Body of pancreas (tissue), 4 donors: ENCODE data around the gene PGAP2. TPM values are rescaled to one million over a fixed set of nuclear protein-coding genes. Genes with fewer than 3 reads are reported as not detected.

ENCODE experiments used
- ATAC-seq: fragments of 150-250 bp; one replicate; pipeline ENCODE4 v1.9.1; 2016
- DNase-seq, 4 donors: peaks; one replicate each; pipeline ENCODE4 v3.0.0-alpha.2; 2019
- H3K27ac ChIP-seq, 4 donors: fragments of 200-600 bp; sonication (generic); 1 replicate in 3 of 4; 2 replicates in 1 of 4; pipeline versions ENCODE4 v1.5.1 to v1.6.1; 2016 to 2019; ENCODE audit warnings: mild to moderate bottlenecking in 1 of 4, mixed read lengths in 1 of 4, moderate library complexity in 1 of 4
- H3K27me3 ChIP-seq, 2 donors: fragments of 200-600 bp; sonication (generic); one replicate each; pipeline ENCODE4 v1.6.0; 2016; ENCODE audit warnings: mild to moderate bottlenecking in 1 of 2
- H3K36me3 ChIP-seq, 2 donors: fragments of 200-600 bp; sonication (generic); replicated peaks in 1 of 2; 2 replicates each; pipeline ENCODE4 v1.5.1; 2016; ENCODE audit warnings: low read depth in 2 of 2; ENCODE audit not compliant: insufficient read depth in 1 of 2
- H3K4me1 ChIP-seq: fragments of 200-600 bp; sonication (generic); one replicate; pipeline ENCODE4 v1.6.0; 2016
- H3K4me3 ChIP-seq, 2 donors: fragments of 200-600 bp; sonication (generic); 1 replicate in 1 of 2; 2 replicates in 1 of 2; pipeline ENCODE4 v1.5.1; 2016 to 2019
- H3K9me3 ChIP-seq, 3 donors: fragments of 200-600 bp; sonication (generic); 1 replicate in 2 of 3; 2 replicates in 1 of 3; pipeline ENCODE4 v1.5.1; 2016
- CTCF ChIP-seq, 7 experiments: fragments of 450-650 bp in 4 of 7; fragments of 200-600 bp in 3 of 7; sonication (generic) in 3 of 7; IDR thresholded peaks; one replicate each; pipeline ENCODE4 v1.5.1; 2016 to 2019; ENCODE audit warnings: antibody characterized with exemption in 7 of 7
- POLR2A ChIP-seq, 3 donors: fragments of 450-650 bp; IDR thresholded peaks; one replicate each; pipeline ENCODE4 v1.6.1; 2016; ENCODE audit warnings: antibody characterized with exemption in 3 of 3, mild to moderate bottlenecking in 2 of 3
- WGBS, 2 donors: methylation state at CpG; one replicate each; pipeline ENCODE4 v1.1.5; 2017; 5-methylcytosine and 5-hydroxymethylcytosine counted together
- intact Hi-C: fragments of 100-400 bp; cut with DNase I; formaldehyde crosslinking; loops from one replicate; pipeline ENCODE4 v1.15.1; 2023
- total RNA-seq, 2 donors: library from RNA; depleted of rRNA; stranded (reverse); fragments of >200 nt; gene quantifications; one replicate each; pipeline ENCODE4 v1.1.0, GENCODE V29; 2016

The PGAP2 gene
- total RNA-seq, 2 donors from 2014 or later, result 21.5 to 24.1 TPM

- no peak overlapping the region for H3K27ac ChIP-seq
- WGBS, 2 donors, result 90 to 93% methylated on average over 4 of the region's 4 CpGs
- H3K27me3 ChIP-seq, result no peaks in the 10 kb centered on the region
- H3K36me3 ChIP-seq, result peaks cover 15 to 43% of the 10 kb centered on the region in 2 donors
- no peak for ATAC-seq
- no peaks in the 10 kb centered on the region for H3K9me3 ChIP-seq
- DNase-seq, result no peak
- TF ChIP-seq CTCF (IDR thresholded peaks at IDR 0.05), result no peak
- no peak for TF ChIP-seq POLR2A (IDR thresholded peaks at IDR 0.05)
- intact Hi-C loops, result loop anchor here (10.0 kb wide), 1 partner anchor 48 kb away; no protein-coding TSS in a partner anchor
- H3K4me3 ChIP-seq, result no peak overlapping the region
- no peaks in the 10 kb centered on the region for H3K4me1 ChIP-seq
Measured at GRCh38 chr11:3773180-3773579, 35.2 kb upstream of the PGAP2 start.

GRCh38 chr11:3775736-3776406, 32.5 kb upstream of the PGAP2 start:
- Histone ChIP-seq H3K27me3 (no peaks in the 10 kb centered on the region), H3K36me3 (peaks cover 19 to 35% of the 10 kb centered on the region in 2 donors), H3K4me3 (no peak overlapping the region), H3K27ac (no peak overlapping the region), H3K9me3 (no peaks in the 10 kb centered on the region), H3K4me1 (no peaks in the 10 kb centered on the region)
- intact Hi-C loops, result loop anchor here (10.0 kb wide), 1 partner anchor 51 kb away; no protein-coding TSS in a partner anchor
- no peak for TF ChIP-seq POLR2A (IDR thresholded peaks at IDR 0.05)
- no peak for TF ChIP-seq CTCF (IDR thresholded peaks at IDR 0.05)
- WGBS, 2 donors, result 77 to 90% methylated on average over 7 of the region's 7 CpGs
- ATAC-seq (no peak), DNase-seq (no peak)

- Histone ChIP-seq H3K27ac (peak overlapping the region in 1 of 4 donors; percentile 37), H3K9me3 (no peaks in the 10 kb centered on the region), H3K36me3 (peaks cover 9 to 11% of the 10 kb centered on the region in 2 donors), H3K4me1 (peaks cover 4% of the 10 kb centered on the region), H3K27me3 (no peaks in the 10 kb centered on the region), H3K4me3 (no peak overlapping the region)
- ATAC-seq (no peak), DNase-seq (no peak)
- intact Hi-C loops, result no loop called here
- WGBS, 2 donors, result 16% methylated on average over 2 of the region's 2 CpGs
- no peak for TF ChIP-seq CTCF (IDR thresholded peaks at IDR 0.05)
- TF ChIP-seq POLR2A (IDR thresholded peaks at IDR 0.05), result no peak
Measured at GRCh38 chr11:3781423-3781822, 26.9 kb upstream of the PGAP2 start.

GRCh38 chr11:3782963-3783362, 25.4 kb upstream of the PGAP2 start:
- no peak for ATAC-seq
- TF ChIP-seq POLR2A (IDR thresholded peaks at IDR 0.05) (no peak), CTCF (IDR thresholded peaks at IDR 0.05) (no peak)
- WGBS, 2 donors, result 82% methylated on average over 5 of the region's 5 CpGs

GRCh38 chr11:3783611-3784010, 24.7 kb upstream of the PGAP2 start:
- 79 to 97% methylated on average over 4 of the region's 4 CpGs for WGBS, 2 donors
- H3K27ac ChIP-seq, result no peak overlapping the region
- TF ChIP-seq POLR2A (IDR thresholded peaks at IDR 0.05), result no peak
- no peak for TF ChIP-seq CTCF (IDR thresholded peaks at IDR 0.05)
- H3K36me3 ChIP-seq, result peaks cover 2 to 6% of the 10 kb centered on the region in 2 donors
- H3K4me3 ChIP-seq, result no peak overlapping the region
- intact Hi-C loops, result no loop called here
- H3K4me1 ChIP-seq, result peaks cover 19% of the 10 kb centered on the region
- ATAC-seq (no peak), DNase-seq (no peak)
- no peaks in the 10 kb centered on the region for H3K27me3 ChIP-seq
- H3K9me3 ChIP-seq, result no peaks in the 10 kb centered on the region

More at GRCh38 chr11:3782963-3783362, 25.4 kb upstream of the PGAP2 start:
- Histone ChIP-seq H3K4me3 (no peak overlapping the region), H3K9me3 (no peaks in the 10 kb centered on the region), H3K4me1 (peaks cover 19% of the 10 kb centered on the region), H3K36me3 (peaks cover 7% of the 10 kb centered on the region in 2 donors), H3K27ac (no peak overlapping the region), H3K27me3 (no peaks in the 10 kb centered on the region)
- no peak for DNase-seq
- intact Hi-C loops, result no loop called here
